Fibroblast of lung (primary cell): ENCODE measurements around the gene PIK3AP1.

Experiments
- EZH2 ChIP-seq: IDR thresholded peaks from 2 replicates; pipeline ENCODE4 v1.5.1; 2012; ENCODE audit warnings: low read length, control low read depth, mild to moderate bottlenecking; ENCODE audit errors: missing control alignments
- TF ChIP-seq, protein P1 (sequence below), 2 donors: IDR thresholded peaks in 1 of 2; conservative IDR thresholded peaks in 1 of 2; 1 replicate in 1 of 2; 2 replicates in 1 of 2; pipeline ENCODE4 v1.5.1; 2011 to 2012; ENCODE audit warnings: low read length in 2 of 2, control low read depth in 1 of 2, inconsistent platforms in 1 of 2, low read depth in 1 of 2, mild to moderate bottlenecking in 1 of 2

DNA sequence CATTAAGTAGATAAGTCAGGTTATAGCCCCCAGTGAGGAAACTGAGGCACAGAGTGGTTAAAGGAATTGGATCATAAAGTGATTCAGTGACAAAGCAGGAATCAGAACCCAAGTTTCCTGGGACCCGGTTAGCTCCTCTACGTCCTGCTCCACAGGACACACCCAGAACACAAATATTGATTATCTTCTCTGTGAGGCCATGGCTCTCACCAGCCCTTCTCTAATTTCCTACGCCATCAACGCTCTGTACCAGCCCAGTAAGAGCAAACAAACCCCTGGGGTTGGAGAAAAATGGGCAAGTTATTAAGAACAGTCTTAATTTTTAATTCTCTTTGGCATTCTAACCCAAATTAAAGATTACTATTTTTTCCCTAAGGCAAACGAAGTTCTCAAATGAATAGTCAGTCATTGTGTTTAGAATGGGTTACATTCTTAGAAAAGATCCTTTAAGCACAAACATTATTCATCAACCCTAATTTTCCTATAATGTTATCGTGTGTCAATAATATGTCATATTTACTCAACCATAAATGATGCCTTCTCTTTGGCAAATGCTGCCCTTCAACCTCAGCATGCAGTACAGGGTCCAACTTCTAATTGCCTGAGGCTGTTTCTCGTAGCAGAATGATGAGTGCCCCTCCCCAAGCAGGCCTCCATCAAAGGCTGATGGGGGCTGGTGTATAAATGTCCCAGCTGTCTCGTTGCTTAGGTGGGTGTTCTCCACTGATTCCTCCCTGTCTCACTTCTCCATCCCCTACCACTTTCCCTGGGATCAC lies 108.1 kb downstream of the PIK3AP1 start:
- TF ChIP-seq, protein P1, sequence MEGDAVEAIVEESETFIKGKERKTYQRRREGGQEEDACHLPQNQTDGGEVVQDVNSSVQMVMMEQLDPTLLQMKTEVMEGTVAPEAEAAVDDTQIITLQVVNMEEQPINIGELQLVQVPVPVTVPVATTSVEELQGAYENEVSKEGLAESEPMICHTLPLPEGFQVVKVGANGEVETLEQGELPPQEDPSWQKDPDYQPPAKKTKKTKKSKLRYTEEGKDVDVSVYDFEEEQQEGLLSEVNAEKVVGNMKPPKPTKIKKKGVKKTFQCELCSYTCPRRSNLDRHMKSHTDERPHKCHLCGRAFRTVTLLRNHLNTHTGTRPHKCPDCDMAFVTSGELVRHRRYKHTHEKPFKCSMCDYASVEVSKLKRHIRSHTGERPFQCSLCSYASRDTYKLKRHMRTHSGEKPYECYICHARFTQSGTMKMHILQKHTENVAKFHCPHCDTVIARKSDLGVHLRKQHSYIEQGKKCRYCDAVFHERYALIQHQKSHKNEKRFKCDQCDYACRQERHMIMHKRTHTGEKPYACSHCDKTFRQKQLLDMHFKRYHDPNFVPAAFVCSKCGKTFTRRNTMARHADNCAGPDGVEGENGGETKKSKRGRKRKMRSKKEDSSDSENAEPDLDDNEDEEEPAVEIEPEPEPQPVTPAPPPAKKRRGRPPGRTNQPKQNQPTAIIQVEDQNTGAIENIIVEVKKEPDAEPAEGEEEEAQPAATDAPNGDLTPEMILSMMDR (conservative IDR thresholded peaks at IDR 0.05 in 1 of 2, IDR thresholded peaks at IDR 0.05 in 1 of 2; ENCODE audit: low read depth in 1 of 2, low read length in 2 of 2): no peak
- TF ChIP-seq EZH2: no peak
